Measurements from ENCODE around the gene P4HA3. TPM values are rescaled to one million over a fixed set of nuclear protein-coding genes. Genes with fewer than 3 reads are reported as not detected.

P4HA3 gene
- total RNA-seq, 1 experiment from 2014 or later, result 0.13 TPM

DNA sequence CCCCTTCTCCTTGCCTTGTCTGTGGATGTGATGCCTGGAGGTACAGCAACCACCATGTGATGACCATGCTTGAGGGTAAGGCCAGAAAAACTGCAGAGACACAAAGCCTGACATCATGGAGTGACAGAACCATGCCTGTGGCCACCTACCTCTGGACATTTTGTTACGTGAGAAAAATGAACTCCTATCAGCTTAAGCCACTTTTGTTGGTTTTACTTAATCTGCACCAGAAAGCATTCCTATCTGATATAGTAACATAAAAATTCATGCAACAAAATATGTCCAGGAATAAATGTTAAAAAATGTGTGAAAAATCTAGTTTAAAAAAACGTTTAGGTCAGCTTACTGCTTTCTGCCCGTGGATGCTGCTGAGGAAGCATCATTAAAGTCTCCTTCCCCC lies 42.6 kb upstream of the P4HA3 start (continued):
- no peak for TF ChIP-seq IRF2 (CRISPR knock-in tag; IDR thresholded peaks at IDR 0.05; ENCODE audit: borderline replicate concordance, low read depth)
- TF ChIP-seq STAT6 (CRISPR knock-in tag; conservative IDR thresholded peaks at IDR 0.05; ENCODE audit: low read depth), result no peak
- no peak for TF ChIP-seq NR2C2 (CRISPR knock-in tag; IDR thresholded peaks at IDR 0.05)
- TF ChIP-seq ZBTB43 (CRISPR knock-in tag; IDR thresholded peaks at IDR 0.05), result no peak
- TF ChIP-seq NR3C1 (CRISPR knock-in tag; conservative IDR thresholded peaks at IDR 0.05; ENCODE audit: low read depth), result no peak

DNA sequence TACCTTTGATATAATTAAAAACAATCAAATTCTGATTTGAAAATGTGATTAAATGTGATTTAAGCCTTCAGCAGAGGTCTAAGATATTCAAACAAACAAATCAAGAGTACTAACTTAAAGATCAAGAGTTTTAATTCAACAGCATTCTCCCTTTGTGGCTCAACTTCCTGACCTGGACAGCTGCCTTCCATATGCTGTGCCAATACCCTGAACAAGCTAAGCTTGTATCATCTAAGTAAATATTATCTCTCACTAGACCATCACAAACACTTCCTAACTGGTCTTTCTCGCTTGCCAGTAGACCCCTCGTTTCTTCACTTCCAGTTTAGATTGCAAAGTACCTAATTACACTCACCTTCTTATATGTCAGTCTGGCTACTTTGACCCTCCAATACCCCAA lies 35.9 kb upstream of the P4HA3 start:
- DNase-seq (ENCODE audit: low spot score), result no peak
- no peak for ATAC-seq
- ChIA-PET POLR2A (interaction anchor here (0.6 kb wide), 1 partner anchor 217 kb away, joined by 3 read pairs; no protein-coding TSS in a partner anchor), CTCF (no interaction called here)
- no peak overlapping the region for H3K27ac Mint-ChIP-seq
- TF ChIP-seq, protein P1, sequence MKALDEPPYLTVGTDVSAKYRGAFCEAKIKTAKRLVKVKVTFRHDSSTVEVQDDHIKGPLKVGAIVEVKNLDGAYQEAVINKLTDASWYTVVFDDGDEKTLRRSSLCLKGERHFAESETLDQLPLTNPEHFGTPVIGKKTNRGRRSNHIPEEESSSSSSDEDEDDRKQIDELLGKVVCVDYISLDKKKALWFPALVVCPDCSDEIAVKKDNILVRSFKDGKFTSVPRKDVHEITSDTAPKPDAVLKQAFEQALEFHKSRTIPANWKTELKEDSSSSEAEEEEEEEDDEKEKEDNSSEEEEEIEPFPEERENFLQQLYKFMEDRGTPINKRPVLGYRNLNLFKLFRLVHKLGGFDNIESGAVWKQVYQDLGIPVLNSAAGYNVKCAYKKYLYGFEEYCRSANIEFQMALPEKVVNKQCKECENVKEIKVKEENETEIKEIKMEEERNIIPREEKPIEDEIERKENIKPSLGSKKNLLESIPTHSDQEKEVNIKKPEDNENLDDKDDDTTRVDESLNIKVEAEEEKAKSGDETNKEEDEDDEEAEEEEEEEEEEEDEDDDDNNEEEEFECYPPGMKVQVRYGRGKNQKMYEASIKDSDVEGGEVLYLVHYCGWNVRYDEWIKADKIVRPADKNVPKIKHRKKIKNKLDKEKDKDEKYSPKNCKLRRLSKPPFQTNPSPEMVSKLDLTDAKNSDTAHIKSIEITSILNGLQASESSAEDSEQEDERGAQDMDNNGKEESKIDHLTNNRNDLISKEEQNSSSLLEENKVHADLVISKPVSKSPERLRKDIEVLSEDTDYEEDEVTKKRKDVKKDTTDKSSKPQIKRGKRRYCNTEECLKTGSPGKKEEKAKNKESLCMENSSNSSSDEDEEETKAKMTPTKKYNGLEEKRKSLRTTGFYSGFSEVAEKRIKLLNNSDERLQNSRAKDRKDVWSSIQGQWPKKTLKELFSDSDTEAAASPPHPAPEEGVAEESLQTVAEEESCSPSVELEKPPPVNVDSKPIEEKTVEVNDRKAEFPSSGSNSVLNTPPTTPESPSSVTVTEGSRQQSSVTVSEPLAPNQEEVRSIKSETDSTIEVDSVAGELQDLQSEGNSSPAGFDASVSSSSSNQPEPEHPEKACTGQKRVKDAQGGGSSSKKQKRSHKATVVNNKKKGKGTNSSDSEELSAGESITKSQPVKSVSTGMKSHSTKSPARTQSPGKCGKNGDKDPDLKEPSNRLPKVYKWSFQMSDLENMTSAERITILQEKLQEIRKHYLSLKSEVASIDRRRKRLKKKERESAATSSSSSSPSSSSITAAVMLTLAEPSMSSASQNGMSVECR (CRISPR knock-in tag; IDR thresholded peaks at IDR 0.05; ENCODE audit: borderline replicate concordance), result no peak
- TF ChIP-seq ETV6 (CRISPR knock-in tag; IDR thresholded peaks at IDR 0.05) (no peak), MXD4 (CRISPR knock-in tag; IDR thresholded peaks at IDR 0.05; ENCODE audit: borderline replicate concordance) (no peak)
- H3K4me1 Mint-ChIP-seq, result no peaks in the 10 kb centered on the region
- peaks cover 5% of the 10 kb centered on the region for H3K9me3 Mint-ChIP-seq
- no peak overlapping the region for H3K4me3 Mint-ChIP-seq
- H3K36me3 Mint-ChIP-seq, result peaks cover 23% of the 10 kb centered on the region
- no peaks in the 10 kb centered on the region for H3K27me3 Mint-ChIP-seq (ENCODE audit: low read depth)

GRCh38 chr11:74345420-74345819 lies 34.0 kb upstream of the P4HA3 start:
- Mint-ChIP-seq H3K9me3 (no peaks in the 10 kb centered on the region), H3K27ac (no peak overlapping the region)
- TF ChIP-seq ETV6 (CRISPR knock-in tag; IDR thresholded peaks at IDR 0.05) (no peak), RELA (CRISPR knock-in tag; IDR thresholded peaks at IDR 0.05; ENCODE audit: borderline replicate concordance) (no peak), STAT6 (CRISPR knock-in tag; conservative IDR thresholded peaks at IDR 0.05; ENCODE audit: low read depth) (no peak), OVOL2 (CRISPR knock-in tag; IDR thresholded peaks at IDR 0.05; ENCODE audit: borderline replicate concordance) (no peak), ERG (CRISPR knock-in tag; IDR thresholded peaks at IDR 0.05) (no peak), JUN (CRISPR knock-in tag; IDR thresholded peaks at IDR 0.05) (no peak), SMAD3 (CRISPR knock-in tag; IDR thresholded peaks at IDR 0.05; ENCODE audit: borderline replicate concordance) (no peak), HMGA2 (CRISPR knock-in tag; IDR thresholded peaks at IDR 0.05) (no peak), JAZF1 (CRISPR knock-in tag; IDR thresholded peaks at IDR 0.05) (no peak)
- TF ChIP-seq, protein P2, sequence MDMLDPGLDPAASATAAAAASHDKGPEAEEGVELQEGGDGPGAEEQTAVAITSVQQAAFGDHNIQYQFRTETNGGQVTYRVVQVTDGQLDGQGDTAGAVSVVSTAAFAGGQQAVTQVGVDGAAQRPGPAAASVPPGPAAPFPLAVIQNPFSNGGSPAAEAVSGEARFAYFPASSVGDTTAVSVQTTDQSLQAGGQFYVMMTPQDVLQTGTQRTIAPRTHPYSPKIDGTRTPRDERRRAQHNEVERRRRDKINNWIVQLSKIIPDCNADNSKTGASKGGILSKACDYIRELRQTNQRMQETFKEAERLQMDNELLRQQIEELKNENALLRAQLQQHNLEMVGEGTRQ (CRISPR knock-in tag; IDR thresholded peaks at IDR 0.05), result no peak

More at GRCh38 chr11:74345420-74345819, 34.0 kb upstream of the P4HA3 start:
- POLR2A ChIA-PET, result interaction anchor here (0.6 kb wide), 1 partner anchor 14 kb away, joined by 7 read pairs; no protein-coding TSS in a partner anchor
- H3K4me1 Mint-ChIP-seq, result no peaks in the 10 kb centered on the region
- DNase-seq (ENCODE audit: low spot score) (no peak), ATAC-seq (no peak)
- no peak overlapping the region for H3K4me3 Mint-ChIP-seq
- no peaks in the 10 kb centered on the region for H3K27me3 Mint-ChIP-seq (ENCODE audit: low read depth)
- CTCF ChIA-PET, result no interaction called here
- peaks cover 24% of the 10 kb centered on the region for H3K36me3 Mint-ChIP-seq
